Lower leg skin (tissue), 3 donors: Measurements from ENCODE around the gene C2orf69.

Source experiments
- CTCF ChIP-seq, 3 donors: fragments of 450-650 bp; IDR thresholded peaks; one replicate each; pipeline ENCODE4 v1.5.1; 2016; ENCODE audit warnings: antibody characterized with exemption in 3 of 3, mild to moderate bottlenecking in 3 of 3, moderate library complexity in 2 of 3
- POLR2A ChIP-seq, 2 donors: fragments of 450-650 bp; IDR thresholded peaks; one replicate each; pipeline ENCODE4 v1.6.1; 2016 to 2017; ENCODE audit warnings: antibody characterized with exemption in 2 of 2, mild to moderate bottlenecking in 1 of 2, moderate library complexity in 1 of 2

DNA sequence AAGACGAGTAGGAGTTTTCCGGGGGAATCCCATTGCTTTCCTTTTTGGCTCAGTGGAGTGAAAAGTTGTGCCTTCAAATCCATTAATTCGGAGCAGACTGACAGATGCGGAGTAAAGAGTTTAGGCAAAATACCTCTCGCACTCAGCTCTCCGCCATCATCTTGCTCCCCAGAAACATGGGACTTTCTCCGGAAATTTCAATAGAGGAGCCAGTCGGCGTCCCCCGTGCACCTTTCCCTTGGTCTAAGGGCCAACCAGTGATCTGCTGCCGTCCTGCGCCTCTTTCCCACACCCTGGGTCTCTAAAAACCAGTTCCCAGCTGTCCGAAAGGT lies 43.9 kb downstream of the C2orf69 start:
- TF ChIP-seq CTCF (IDR thresholded peaks at IDR 0.05) (no peak), POLR2A (IDR thresholded peaks at IDR 0.05) (no peak)
